Measurements from ENCODE around the gene SLC38A5.
A peak's percentile ranks its signal among the peaks of the same experiment; 100 is the strongest.

SLC38A5 gene

GRCh38 chrX:48468247-48468671 is 1.8 kb downstream of the SLC38A5 start:
- DNase-seq (ENCODE audit: extremely low spot score): peak; percentile 52
- TF ChIP-seq, protein P1, sequence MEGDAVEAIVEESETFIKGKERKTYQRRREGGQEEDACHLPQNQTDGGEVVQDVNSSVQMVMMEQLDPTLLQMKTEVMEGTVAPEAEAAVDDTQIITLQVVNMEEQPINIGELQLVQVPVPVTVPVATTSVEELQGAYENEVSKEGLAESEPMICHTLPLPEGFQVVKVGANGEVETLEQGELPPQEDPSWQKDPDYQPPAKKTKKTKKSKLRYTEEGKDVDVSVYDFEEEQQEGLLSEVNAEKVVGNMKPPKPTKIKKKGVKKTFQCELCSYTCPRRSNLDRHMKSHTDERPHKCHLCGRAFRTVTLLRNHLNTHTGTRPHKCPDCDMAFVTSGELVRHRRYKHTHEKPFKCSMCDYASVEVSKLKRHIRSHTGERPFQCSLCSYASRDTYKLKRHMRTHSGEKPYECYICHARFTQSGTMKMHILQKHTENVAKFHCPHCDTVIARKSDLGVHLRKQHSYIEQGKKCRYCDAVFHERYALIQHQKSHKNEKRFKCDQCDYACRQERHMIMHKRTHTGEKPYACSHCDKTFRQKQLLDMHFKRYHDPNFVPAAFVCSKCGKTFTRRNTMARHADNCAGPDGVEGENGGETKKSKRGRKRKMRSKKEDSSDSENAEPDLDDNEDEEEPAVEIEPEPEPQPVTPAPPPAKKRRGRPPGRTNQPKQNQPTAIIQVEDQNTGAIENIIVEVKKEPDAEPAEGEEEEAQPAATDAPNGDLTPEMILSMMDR (IDR thresholded peaks at IDR 0.05; ENCODE audit: control extremely low read depth, extremely low read depth, low read depth, missing control alignments): no peak
- ChIA-PET POLR2A (no interaction called here), CTCF (interaction anchor here (0.7 to 1.8 kb wide), 5 partner anchors 13 to 385 kb away, joined by 3 to 5 read pairs (median 3); partner anchors contain the start of gene RBM3)

GRCh38 chrX:48467281-48467761 is 2.7 kb downstream of the SLC38A5 start:
- CTCF ChIA-PET: interaction anchor here (1.1 to 1.8 kb wide), 4 partner anchors 26 to 384 kb away, joined by 3 to 6 read pairs (median 4); partner anchors contain the start of gene TBC1D25
- POLR2A ChIA-PET: interaction anchor here (0.6 kb wide), 1 partner anchor 310 kb away, joined by 4 read pairs; no protein-coding TSS in a partner anchor
- TF ChIP-seq, protein P1 (IDR thresholded peaks at IDR 0.05; ENCODE audit: control extremely low read depth, extremely low read depth, low read depth, missing control alignments): no peak

GRCh38 chrX:48466696-48467095 is 3.4 kb downstream of the SLC38A5 start:
- TF ChIP-seq, protein P1 (IDR thresholded peaks at IDR 0.05; ENCODE audit: control extremely low read depth, extremely low read depth, low read depth, missing control alignments): no peak
- DNase-seq (ENCODE audit: extremely low spot score): no peak
- POLR2A ChIA-PET: interaction anchor here (0.6 kb wide), 1 partner anchor 310 kb away, joined by 4 read pairs; no protein-coding TSS in a partner anchor
- CTCF ChIA-PET: interaction anchor here (0.8 to 1.8 kb wide), 5 partner anchors 9 to 73 kb away, joined by 3 to 6 read pairs (median 3); partner anchors contain the start of genes FTSJ1 and TBC1D25

More at GRCh38 chrX:48467281-48467761, 2.7 kb downstream of the SLC38A5 start:
- no peak for DNase-seq (ENCODE audit: extremely low spot score)

- POLR2A ChIA-PET: interaction anchor here (0.6 kb wide), 1 partner anchor 537 kb away, joined by 6 read pairs; the partner anchor contains the start of gene GRIPAP1
Measured at GRCh38 chrX:48465336-48465933, 4.6 kb downstream of the SLC38A5 start.

GRCh38 chrX:48461830-48462229 is 8.2 kb downstream of the SLC38A5 start:
- CTCF ChIA-PET: no interaction called here

More at GRCh38 chrX:48465336-48465933, 4.6 kb downstream of the SLC38A5 start:
- TF ChIP-seq, protein P1 (IDR thresholded peaks at IDR 0.05; ENCODE audit: control extremely low read depth, extremely low read depth, low read depth, missing control alignments): no peak
- CTCF ChIA-PET: interaction anchor here (1.6 to 1.8 kb wide), 4 partner anchors 8 to 75 kb away, joined by 3 to 6 read pairs (median 4); partner anchors contain the start of gene TBC1D25
- no peak for DNase-seq (ENCODE audit: extremely low spot score)

DNA sequence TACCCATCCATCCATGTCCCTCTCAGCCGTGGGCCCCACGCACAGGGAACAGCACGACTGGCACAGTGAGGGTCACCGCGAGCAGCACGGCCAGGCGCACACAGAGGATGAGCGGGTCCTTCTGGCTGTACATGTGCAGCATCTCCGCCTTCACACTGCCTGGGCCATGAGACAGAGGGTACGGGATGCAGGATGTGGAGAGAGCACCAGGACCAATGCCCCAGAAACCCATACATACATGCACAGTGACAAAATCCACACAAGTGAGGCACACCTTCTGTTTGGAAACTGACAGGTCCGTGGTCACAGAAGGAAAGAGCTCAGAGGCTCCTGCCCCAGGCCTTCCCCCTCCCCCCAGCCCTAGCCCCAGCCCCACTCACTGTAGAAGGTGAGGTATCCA is 9.5 kb downstream of the SLC38A5 start:
- CTCF ChIA-PET: no interaction called here
- TF ChIP-seq, protein P1 (IDR thresholded peaks at IDR 0.05; ENCODE audit: control extremely low read depth, extremely low read depth, low read depth, missing control alignments): no peak
- POLR2A ChIA-PET: no interaction called here
- no peak for DNase-seq (ENCODE audit: extremely low spot score)

More at GRCh38 chrX:48461830-48462229, 8.2 kb downstream of the SLC38A5 start:
- TF ChIP-seq, protein P1 (IDR thresholded peaks at IDR 0.05; ENCODE audit: control extremely low read depth, extremely low read depth, low read depth, missing control alignments): no peak
- POLR2A ChIA-PET: no interaction called here
- DNase-seq (ENCODE audit: extremely low spot score): no peak
